NCI-H2107 treated with DMSO at 0.1 percent for 48 hours (cell line): ENCODE data around the gene PVR.
"Not testable (repeated sequence)": the region's sequence is repeated elsewhere in the genome, so short reads cannot be mapped to it uniquely, and the experiment has no call there.

Source experiments
- DNase-seq: peaks from one replicate; lab custom pipeline; 2025; ENCODE audit not compliant: unreplicated experiment; lab: John Stamatoyannopoulos, UW

Gene PVR

GRCh38 chr19:44698492-44699201 lies 54.9 kb downstream of the PVR start, which contains the start of gene CEACAM16:
TSS of gene CEACAM16 (plus strand) at chr19:44699151. CDS start at chr19:44701457, 2,306 bp downstream.
- no peak for DNase-seq

DNA sequence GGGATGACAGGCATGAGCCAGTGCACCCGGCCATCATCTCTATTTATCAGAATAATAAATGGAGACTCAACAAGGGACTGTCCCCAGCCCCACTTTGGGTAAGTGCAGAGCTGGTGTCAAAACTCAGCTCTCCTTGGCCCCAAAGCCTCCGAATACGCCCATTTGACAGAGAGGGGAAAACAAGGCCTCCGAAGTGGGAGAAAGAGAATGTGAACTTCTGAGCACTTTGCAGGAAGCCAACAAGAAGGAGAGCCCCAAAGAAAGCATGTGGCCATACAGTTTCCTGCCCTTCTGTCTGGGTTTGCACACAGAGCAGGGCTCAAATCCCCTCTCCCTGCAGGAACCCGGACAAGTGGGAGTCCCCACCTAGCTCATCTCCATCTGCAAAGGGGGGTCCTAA lies 56.8 kb downstream of the PVR start:
- DNase-seq: no peak

DNA sequence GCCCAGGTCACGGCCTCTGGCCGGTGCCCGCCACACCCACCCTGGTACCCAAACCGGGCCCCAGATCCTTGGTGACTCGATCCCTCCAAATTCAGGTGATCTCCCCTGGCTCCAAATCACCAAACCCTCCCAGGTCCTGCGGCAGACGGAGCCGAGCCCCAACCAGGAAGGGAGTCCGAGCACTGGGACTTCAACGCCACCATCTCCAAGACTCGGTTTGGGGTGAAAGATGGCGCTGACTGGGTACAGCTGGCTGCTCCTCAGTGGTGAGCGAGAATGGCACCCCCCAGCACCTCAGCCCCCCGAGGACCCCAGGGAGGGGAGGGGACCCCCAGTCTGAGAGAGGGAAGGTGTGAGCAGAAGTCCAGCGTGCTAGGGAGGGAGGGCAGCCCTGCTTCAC lies 57.5 kb downstream of the PVR start:
- no peak for DNase-seq

GRCh38 chr19:44702551-44703176 lies 59.0 kb downstream of the PVR start:
- DNase-seq: no peak

GRCh38 chr19:44703336-44704078 lies 59.8 kb downstream of the PVR start:
- DNase-seq: no peak

DNA sequence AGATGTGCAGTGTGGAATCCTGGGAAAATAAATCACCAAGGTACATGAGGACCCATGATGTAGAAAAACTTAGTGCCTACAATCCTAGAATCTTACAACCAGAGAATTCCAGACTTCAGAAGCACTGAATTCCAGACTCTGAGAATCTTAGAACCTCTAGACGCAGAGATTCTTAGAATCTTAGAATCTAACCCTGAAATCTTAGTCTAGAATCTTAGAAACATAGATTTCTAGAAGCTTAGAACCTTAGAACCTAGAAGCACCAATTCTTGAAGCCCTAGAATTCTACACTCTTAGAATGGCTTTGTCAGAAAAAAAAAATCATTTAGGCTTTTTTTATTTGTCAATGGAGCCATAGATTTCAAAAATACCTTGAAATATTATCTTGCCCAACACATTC lies 61.3 kb downstream of the PVR start:
- no peak for DNase-seq

GRCh38 chr19:44705502-44706010 lies 61.8 kb downstream of the PVR start:
- no peak for DNase-seq

GRCh38 chr19:44706506-44707236 lies 63.0 kb downstream of the PVR start:
- no peak for DNase-seq

DNA sequence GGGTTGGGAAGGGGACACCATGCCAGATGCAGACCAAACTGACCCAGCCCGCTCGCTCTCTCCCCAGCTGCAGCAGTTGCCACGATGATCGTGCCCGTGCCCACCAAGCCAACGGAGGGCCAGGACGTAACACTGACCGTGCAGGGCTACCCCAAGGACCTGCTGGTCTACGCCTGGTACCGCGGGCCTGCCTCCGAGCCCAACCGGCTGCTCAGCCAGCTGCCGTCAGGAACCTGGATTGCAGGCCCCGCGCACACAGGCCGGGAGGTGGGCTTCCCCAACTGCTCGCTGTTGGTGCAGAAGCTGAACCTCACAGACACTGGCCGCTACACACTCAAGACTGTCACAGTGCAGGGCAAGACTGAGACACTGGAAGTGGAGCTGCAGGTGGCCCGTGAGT lies 64.1 kb downstream of the PVR start:
- no peak for DNase-seq

DNA sequence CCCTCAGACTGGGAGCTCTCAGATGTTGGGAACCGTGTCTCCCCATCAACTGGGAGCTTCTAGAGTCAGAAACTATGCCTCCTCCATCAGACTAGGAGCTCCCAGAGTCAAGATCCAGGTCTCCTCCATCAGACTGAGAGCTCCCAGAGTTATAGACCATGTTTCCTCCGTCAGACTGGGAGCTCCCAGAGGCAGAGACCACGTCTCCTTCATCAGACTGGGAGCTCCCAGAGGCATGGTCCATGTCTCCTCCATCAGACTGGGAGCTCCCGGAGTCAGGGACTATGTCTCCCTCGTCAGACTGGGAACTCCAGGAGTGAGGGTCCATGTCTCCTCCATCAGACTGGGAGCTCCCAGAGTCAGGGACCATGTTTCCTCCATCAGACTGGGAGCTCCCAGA lies 65.2 kb downstream of the PVR start:
- no peak for DNase-seq

- DNase-seq: not testable (repeated sequence)
Measured at GRCh38 chr19:44709434-44710266, 65.9 kb downstream of the PVR start.

DNA sequence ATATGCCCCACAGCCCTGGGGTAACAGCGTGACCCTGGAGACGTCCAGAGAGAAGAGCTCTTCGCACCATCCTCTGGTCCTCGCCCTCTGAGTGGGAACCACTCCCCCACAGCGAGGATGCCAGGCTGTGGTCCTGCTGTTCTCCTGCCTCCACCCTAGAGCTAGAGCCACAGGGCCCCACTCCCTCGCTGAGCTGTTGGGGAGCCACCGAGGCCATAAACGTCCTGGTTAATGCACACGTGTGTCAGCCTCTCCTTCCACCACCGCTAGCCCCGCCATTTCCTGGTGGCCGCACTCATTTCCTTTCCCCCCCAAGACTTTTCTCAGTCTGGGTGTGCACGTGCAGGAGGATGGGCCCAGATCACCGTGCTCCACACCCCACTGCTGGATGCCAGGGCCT lies 66.8 kb downstream of the PVR start:
- no peak for DNase-seq

DNA sequence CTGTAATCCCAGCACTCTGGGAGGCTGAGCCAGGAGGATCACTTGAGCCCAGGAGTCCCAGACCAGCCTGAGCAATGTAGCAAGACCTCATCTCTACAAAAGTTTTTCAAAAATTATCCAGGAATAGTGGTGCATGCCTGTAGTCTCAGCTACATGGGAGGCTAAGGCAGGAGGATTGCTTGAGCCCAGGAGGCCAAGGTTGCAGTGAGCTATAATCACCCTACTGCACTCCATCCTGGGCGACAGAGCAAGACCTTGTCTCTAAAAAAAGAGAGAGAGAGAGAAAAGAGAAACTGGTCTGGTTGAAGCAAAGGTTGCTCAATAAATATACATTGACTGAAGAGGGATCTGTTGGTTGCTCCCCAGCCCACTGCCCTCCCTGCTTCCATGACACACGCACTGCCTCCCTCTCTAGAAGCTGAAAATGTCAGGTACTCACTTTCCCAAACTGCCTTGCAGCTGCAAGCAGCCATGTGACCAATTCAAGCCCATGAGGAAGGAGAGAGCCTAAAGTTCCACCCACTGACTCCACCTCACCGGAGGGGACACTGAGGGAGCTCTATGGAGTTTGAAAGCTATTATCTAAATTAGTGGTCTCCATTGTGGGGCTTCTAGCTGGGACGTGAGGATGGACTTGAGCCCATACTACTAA lies 69.3 kb downstream of the PVR start:
- DNase-seq: no peak
